ENCODE measurements around the gene COMMD1. TPM values are rescaled to one million over a fixed set of nuclear protein-coding genes. Genes with fewer than 3 reads are reported as not detected.
"Not testable (repeated sequence)": the region's sequence is repeated elsewhere in the genome, so short reads cannot be mapped to it uniquely, and the experiment has no call there.

Gene COMMD1
- total RNA-seq, 1 experiment from 2014 or later: 24.7 TPM

- TF ChIP-seq, protein P1, sequence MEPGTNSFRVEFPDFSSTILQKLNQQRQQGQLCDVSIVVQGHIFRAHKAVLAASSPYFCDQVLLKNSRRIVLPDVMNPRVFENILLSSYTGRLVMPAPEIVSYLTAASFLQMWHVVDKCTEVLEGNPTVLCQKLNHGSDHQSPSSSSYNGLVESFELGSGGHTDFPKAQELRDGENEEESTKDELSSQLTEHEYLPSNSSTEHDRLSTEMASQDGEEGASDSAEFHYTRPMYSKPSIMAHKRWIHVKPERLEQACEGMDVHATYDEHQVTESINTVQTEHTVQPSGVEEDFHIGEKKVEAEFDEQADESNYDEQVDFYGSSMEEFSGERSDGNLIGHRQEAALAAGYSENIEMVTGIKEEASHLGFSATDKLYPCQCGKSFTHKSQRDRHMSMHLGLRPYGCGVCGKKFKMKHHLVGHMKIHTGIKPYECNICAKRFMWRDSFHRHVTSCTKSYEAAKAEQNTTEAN (CRISPR knock-in tag; IDR thresholded peaks at IDR 0.05): no peak
- TF ChIP-seq ZNF671 (CRISPR knock-in tag; IDR thresholded peaks at IDR 0.05): no peak
Measured at GRCh38 chr2:61878761-61879160, 26.7 kb upstream of the COMMD1 start (continued).

DNA sequence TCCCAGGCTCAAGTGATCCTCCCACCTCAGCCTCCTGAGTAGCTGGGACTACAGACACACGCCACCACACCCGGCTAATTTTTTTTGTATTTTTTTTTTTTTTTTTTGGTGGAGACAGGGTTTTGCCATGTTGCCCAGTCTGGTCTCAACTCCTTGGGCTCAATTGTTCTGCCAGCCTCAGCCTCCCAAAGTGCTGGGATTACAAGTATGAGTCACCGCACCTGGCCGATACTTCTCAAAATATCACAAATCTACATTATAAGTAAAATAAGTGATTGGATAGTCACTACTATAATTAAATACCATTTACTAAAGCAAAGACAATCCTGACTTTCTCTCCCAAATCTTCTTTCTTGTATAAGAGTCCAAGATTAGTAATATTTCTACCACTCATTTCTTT is 26.1 kb upstream of the COMMD1 start:
- H3K36me3 Mint-ChIP-seq: peaks cover 85% of the 10 kb centered on the region
- H3K4me1 Mint-ChIP-seq: not testable (repeated sequence)

DNA sequence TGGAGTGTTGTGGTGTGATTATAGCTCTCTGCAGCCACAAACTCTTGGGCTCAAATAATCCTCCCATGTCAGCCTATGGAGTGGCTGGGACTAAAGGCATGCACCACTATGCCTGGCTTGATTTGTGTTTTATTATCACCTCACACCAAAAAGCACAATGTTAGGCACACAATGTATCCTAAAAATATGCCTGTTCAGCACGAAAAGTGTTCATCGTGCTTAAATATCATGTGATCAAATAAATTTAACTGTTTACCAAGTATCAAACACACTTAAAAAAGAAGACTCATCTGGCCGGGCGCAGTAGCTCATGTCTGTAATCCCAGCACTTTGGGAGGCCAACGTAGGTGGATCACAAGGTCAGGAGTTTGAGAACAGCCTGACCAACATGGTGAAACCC is 22.6 kb upstream of the COMMD1 start:
- TF ChIP-seq NR2C2 (CRISPR knock-in tag; IDR thresholded peaks at IDR 0.05): no peak
- TF ChIP-seq, protein P2, sequence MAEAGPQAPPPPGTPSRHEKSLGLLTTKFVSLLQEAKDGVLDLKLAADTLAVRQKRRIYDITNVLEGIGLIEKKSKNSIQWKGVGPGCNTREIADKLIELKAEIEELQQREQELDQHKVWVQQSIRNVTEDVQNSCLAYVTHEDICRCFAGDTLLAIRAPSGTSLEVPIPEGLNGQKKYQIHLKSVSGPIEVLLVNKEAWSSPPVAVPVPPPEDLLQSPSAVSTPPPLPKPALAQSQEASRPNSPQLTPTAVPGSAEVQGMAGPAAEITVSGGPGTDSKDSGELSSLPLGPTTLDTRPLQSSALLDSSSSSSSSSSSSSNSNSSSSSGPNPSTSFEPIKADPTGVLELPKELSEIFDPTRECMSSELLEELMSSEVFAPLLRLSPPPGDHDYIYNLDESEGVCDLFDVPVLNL (CRISPR knock-in tag; IDR thresholded peaks at IDR 0.05; ENCODE audit: borderline replicate concordance, low read depth): no peak
- no peak for TF ChIP-seq ZNF138 (CRISPR knock-in tag; conservative IDR thresholded peaks at IDR 0.05)
- TF ChIP-seq ZNF263 (CRISPR knock-in tag; IDR thresholded peaks at IDR 0.05; ENCODE audit: low read depth): no peak
- TF ChIP-seq, protein P3, sequence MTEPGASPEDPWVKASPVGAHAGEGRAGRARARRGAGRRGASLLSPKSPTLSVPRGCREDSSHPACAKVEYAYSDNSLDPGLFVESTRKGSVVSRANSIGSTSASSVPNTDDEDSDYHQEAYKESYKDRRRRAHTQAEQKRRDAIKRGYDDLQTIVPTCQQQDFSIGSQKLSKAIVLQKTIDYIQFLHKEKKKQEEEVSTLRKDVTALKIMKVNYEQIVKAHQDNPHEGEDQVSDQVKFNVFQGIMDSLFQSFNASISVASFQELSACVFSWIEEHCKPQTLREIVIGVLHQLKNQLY (CRISPR knock-in tag; IDR thresholded peaks at IDR 0.05): no peak
- no peak for TF ChIP-seq NFYB (CRISPR knock-in tag; conservative IDR thresholded peaks at IDR 0.05; ENCODE audit: low read depth)
- TF ChIP-seq ZBTB21 (CRISPR knock-in tag; IDR thresholded peaks at IDR 0.05; ENCODE audit: borderline replicate concordance): no peak
- TF ChIP-seq NFATC4 (CRISPR knock-in tag; IDR thresholded peaks at IDR 0.05): no peak
- no peak for TF ChIP-seq E2F1 (CRISPR knock-in tag; IDR thresholded peaks at IDR 0.05)
- TF ChIP-seq NR3C1 (CRISPR knock-in tag; conservative IDR thresholded peaks at IDR 0.05; ENCODE audit: low read depth): no peak
- TF ChIP-seq, protein P4, sequence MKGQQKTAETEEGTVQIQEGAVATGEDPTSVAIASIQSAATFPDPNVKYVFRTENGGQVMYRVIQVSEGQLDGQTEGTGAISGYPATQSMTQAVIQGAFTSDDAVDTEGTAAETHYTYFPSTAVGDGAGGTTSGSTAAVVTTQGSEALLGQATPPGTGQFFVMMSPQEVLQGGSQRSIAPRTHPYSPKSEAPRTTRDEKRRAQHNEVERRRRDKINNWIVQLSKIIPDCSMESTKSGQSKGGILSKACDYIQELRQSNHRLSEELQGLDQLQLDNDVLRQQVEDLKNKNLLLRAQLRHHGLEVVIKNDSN (CRISPR knock-in tag; IDR thresholded peaks at IDR 0.05): no peak
- no peak for TF ChIP-seq ZNF416 (CRISPR knock-in tag; IDR thresholded peaks at IDR 0.05)
- Mint-ChIP-seq H3K27ac (no peak overlapping the region), H3K4me1 (peaks cover 16% of the 10 kb centered on the region), H3K27me3 (ENCODE audit: low read depth) (no peaks in the 10 kb centered on the region), H3K4me3 (no peak overlapping the region), H3K9me3 (no peaks in the 10 kb centered on the region), H3K36me3 (peaks cover 85% of the 10 kb centered on the region)
- POLR2A ChIA-PET: interaction anchor here (0.7 kb wide), 1 partner anchor 435 kb away, joined by 3 read pairs; no protein-coding TSS in a partner anchor
- no peak for DNase-seq (ENCODE audit: low spot score)
- no peak for ATAC-seq
- CTCF ChIA-PET: no interaction called here

More for the DNA sequence above, 26.1 kb upstream of the COMMD1 start:
- H3K9me3 Mint-ChIP-seq; H3K27me3 Mint-ChIP-seq (ENCODE audit: low read depth); ATAC-seq; DNase-seq (ENCODE audit: low spot score); CTCF ChIA-PET; H3K27ac Mint-ChIP-seq; POLR2A ChIA-PET; H3K4me3 Mint-ChIP-seq: not testable (repeated sequence)

- no peak for DNase-seq (ENCODE audit: low spot score)
- peak overlapping the region; percentile 78 for H3K27ac Mint-ChIP-seq
- peak overlapping the region; percentile 99 for H3K4me3 Mint-ChIP-seq
- H3K36me3 Mint-ChIP-seq: peaks cover 62% of the 10 kb centered on the region
- H3K9me3 Mint-ChIP-seq: no peaks in the 10 kb centered on the region
- no peaks in the 10 kb centered on the region for H3K27me3 Mint-ChIP-seq (ENCODE audit: low read depth)
- ChIA-PET POLR2A (no interaction called here), CTCF (no interaction called here)
- ATAC-seq: no peak
- peaks cover 19% of the 10 kb centered on the region for H3K4me1 Mint-ChIP-seq
- TF ChIP-seq ESRRA (CRISPR knock-in tag; IDR thresholded peaks at IDR 0.05; ENCODE audit: borderline replicate concordance) (no peak), CREB1 (CRISPR knock-in tag; IDR thresholded peaks at IDR 0.05) (no peak), IRF2 (CRISPR knock-in tag; IDR thresholded peaks at IDR 0.05; ENCODE audit: borderline replicate concordance, low read depth) (no peak), GABPB1 (CRISPR knock-in tag; IDR thresholded peaks at IDR 0.05) (no peak), ZNF121 (CRISPR knock-in tag; IDR thresholded peaks at IDR 0.05) (no peak), JAZF1 (CRISPR knock-in tag; IDR thresholded peaks at IDR 0.05) (no peak)
- TF ChIP-seq, protein P1 (CRISPR knock-in tag; IDR thresholded peaks at IDR 0.05): no peak
- TF ChIP-seq, protein P5, sequence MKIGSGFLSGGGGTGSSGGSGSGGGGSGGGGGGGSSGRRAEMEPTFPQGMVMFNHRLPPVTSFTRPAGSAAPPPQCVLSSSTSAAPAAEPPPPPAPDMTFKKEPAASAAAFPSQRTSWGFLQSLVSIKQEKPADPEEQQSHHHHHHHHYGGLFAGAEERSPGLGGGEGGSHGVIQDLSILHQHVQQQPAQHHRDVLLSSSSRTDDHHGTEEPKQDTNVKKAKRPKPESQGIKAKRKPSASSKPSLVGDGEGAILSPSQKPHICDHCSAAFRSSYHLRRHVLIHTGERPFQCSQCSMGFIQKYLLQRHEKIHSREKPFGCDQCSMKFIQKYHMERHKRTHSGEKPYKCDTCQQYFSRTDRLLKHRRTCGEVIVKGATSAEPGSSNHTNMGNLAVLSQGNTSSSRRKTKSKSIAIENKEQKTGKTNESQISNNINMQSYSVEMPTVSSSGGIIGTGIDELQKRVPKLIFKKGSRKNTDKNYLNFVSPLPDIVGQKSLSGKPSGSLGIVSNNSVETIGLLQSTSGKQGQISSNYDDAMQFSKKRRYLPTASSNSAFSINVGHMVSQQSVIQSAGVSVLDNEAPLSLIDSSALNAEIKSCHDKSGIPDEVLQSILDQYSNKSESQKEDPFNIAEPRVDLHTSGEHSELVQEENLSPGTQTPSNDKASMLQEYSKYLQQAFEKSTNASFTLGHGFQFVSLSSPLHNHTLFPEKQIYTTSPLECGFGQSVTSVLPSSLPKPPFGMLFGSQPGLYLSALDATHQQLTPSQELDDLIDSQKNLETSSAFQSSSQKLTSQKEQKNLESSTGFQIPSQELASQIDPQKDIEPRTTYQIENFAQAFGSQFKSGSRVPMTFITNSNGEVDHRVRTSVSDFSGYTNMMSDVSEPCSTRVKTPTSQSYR (CRISPR knock-in tag; IDR thresholded peaks at IDR 0.05): no peak
Measured at GRCh38 chr2:61885896-61886603, 19.4 kb upstream of the COMMD1 start.

Measured in WTC11 (cell line).